Globus pallidus (tissue), 1 donor: ENCODE data around the gene CDK19.
"Not testable (repeated sequence)": the region's sequence is repeated elsewhere in the genome, so short reads cannot be mapped to it uniquely, and the experiment has no call there.

Experiments
- DNase-seq: peaks from one replicate; pipeline ENCODE4 v3.0.0-alpha.2; 2015; ENCODE audit warnings: low spot score

Gene CDK19

DNA sequence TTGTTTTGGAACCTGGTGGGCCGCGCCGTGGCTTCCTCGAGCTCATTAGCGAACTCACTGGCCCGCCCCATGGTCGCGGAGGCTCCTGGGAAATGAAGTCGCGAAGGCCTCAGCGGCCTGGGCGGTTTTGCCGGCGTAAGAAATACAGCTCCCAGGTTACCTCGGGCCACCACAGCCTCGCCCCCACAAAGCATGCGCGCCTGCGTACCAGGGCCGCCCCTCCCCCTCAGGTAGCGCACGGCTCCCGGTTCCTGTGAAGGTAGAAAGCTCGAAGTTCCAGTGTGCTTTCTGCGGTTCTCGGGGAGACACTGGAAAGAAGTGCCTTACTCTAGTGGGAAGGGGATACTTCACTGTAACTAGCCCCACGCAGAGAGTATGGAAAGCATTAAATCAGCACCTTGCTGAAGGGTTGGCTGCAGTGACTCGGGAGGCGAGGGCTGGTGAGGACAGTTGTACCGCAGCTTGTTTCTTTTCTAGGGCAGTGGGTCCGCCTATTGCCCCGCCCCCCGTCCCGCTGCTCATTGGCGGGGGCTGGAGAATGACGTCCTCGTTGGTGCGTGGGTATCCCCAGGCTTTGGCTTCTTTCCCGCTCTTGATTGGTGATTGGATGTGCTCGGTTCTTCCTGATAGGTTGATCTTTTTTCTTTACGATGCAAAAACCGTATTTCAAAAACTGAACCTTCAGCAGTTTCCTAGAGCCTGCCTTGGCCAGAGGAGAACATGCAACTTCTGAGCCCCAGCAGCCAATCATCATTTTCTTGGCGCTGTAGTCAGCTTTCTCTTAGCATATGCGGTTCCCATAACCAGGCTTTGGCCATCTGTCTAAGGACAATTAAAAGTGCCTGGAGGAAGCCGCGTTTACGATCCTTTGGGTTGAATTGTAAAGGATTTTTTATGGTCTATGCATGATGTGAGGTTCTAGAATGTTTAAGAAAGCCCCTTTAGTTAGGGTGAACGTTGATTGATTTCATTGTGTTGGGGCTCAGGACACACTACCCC, at the start of gene CDK19:
Gene CDK19, minus strand, starts transcription at position 59 of the 999 bp plus-strand sequence. CDS start 333 bp downstream, outside the sequence.
- DNase-seq = peak; percentile 99

DNA sequence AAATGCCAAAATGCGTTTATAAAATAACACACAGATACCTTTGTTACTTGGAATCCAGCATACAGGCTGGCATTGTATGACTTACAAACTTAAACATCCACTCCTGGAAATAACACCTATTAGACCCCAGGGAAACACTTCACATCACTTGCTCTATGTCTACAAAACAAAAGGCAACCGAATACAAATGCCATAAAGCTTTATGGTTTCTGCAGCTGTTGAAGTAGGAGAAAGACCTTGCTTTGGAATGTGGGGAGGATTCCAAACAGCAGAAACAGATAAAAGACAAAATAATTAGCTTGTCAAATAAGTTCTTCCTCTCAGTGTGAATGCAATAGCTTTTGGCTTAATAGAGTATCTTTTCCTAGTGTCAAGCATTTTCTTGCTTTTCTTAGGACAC, 49.6 kb upstream of the CDK19 start:
- DNase-seq = no peak

DNA sequence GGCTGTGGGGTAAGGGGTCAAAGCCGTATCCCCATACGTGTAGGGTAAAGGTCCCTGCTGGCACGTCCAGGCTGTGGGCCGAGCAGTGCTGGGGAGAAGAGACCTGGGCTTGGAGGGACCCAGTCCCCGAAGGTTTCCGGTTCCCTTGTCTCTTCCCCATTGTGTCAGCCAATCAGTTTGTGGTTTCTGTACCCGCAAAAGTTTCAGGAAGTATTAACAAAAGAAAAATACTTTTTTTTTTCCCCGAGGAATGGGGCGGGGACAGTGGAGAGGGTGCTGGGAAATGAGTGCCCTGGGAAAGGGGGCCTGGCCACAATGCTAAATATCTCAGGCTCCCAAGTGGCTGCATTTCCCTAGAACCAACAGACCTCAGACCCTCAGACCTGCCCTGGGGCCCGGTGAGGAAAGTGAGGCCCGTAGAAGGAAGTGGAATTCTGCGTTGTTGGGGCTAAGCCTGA, 44.1 kb upstream of the CDK19 start:
- peak; percentile 26 for DNase-seq

DNA sequence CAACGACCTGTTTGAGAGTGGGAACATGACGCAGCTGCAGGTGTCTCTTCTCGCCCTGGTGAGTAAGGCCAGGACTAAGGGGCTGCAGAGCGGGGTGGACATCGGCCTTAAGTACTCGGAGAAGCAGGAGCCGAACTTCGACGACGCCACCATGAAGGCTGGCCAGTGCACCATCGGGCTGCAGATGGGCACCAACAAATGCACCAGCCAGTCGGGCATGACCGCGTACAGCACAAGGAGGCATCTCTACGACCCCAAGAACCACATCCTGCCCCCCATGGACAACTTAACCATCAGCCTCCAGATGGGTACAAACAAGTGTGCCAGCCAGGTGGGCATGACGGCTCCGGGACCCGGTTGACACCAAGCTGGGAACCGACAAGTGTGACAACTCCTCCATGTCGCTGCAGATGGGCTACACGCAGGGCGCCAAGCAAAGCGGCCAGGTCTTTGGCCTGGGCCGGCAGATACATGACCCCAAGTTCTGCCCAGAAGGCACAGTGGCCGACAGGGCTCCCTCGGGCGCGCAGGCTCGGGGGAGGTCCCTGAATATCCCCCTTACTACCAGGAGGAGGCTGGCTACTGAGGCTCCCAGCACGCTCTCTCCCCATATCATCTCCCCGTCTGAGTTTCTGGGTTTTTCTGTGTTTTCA, 43.4 kb upstream of the CDK19 start:
- no peak for DNase-seq

- DNase-seq = no peak
Measured at GRCh38 chr6:110858016-110858415, 42.7 kb upstream of the CDK19 start.

GRCh38 chr6:110856296-110856695, 41.0 kb upstream of the CDK19 start:
- no peak for DNase-seq

GRCh38 chr6:110853754-110854477, 38.6 kb upstream of the CDK19 start:
- no peak for DNase-seq

DNA sequence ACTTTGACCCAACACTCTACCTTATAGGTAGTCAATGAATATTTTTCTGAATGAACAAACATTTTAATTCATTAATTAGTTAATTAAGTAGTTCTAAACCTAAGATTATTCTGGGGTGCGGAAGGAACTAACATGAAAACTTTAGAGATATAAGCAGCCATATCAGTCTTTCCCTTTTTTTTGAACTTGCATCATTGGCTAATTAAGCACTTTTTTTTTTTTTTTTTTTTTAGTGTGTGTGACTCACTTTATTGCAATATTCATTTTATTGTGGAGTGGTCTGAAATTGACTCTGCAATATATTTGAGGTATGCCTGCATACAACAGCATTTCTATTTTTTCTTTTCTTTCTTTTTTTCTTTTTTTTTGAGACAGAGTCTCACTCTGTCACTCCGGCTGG, 37.5 kb upstream of the CDK19 start:
- DNase-seq = no peak

DNA sequence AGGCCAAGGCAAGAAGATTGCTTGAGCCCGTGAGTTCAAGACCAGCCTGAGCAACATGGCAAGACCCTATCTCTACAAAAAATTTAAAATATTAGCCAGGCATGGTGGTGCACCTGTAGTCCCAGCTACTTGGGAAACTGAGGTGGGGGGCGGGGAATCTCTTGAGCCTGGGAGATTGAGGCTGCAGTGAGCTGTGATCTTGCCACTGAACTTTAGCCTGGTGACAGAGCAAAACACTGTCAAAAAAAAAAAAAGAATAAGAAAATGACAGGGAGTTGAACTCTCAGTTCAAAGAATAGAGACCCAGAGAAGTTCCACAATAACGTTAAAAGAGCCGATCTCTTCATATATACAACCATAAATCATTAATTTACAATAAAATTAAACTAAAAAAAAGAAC, 34.5 kb upstream of the CDK19 start:
- no peak for DNase-seq

GRCh38 chr6:110841266-110841665, 26.0 kb upstream of the CDK19 start:
- no peak for DNase-seq

GRCh38 chr6:110835751-110836150, 20.5 kb upstream of the CDK19 start:
- DNase-seq = not testable (repeated sequence)

DNA sequence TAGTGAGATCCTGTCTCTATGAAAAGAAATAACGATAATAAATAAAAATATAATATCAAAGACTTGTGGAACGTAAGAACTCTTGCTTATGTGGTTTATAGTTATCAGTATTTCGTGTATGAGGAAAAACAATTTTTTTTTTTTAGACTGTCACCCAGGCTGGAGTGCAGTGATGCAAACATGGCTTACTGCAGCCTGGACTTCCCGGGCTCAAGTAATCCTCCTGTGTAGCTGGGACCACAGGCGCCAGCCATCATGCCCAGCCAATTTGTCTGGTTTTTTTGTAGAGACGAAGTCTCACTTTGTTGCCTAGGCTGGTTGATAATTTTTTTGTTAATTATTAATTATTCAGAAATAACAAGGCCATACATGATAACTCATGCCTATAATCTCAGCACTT, 18.6 kb upstream of the CDK19 start:
- DNase-seq = no peak

DNA sequence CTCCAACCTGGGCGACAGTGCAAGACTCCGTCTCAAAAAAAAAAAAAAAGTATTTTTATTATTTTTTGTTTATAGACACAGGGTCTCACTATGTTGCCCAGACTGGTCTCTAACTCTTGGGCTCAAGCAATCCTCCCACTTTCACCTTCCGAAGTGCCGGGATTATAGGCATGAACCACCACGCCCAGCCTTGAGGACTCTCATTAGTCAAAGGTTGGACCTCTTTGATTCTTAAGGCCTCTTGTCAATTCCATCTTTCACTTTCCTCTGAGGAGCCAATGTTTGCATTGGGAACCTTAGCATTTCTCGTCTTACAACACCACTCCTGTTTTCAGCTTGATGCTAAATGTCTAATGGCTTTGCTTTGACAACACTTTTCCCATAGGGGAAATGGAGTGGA, 16.1 kb upstream of the CDK19 start:
- DNase-seq = no peak

DNA sequence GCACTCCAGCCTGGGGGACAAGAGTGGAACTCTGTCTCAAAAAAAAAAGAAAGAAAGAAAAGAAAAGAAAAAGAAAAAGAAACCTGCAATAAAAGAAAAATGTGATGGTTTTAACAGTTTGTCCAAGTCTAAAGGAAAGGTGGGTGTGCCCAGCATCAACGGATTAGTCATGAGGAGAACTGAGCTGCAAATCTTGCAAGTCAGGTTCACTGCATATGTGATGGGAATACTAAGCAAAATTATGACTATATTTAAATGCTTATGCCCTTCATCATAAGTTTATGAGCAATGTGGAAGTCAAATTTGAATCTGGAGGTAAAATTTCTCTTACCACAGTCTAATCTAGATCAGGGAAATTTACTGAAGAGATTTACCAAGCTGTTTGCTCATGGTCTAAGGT, 13.1 kb upstream of the CDK19 start:
- no peak for DNase-seq

DNA sequence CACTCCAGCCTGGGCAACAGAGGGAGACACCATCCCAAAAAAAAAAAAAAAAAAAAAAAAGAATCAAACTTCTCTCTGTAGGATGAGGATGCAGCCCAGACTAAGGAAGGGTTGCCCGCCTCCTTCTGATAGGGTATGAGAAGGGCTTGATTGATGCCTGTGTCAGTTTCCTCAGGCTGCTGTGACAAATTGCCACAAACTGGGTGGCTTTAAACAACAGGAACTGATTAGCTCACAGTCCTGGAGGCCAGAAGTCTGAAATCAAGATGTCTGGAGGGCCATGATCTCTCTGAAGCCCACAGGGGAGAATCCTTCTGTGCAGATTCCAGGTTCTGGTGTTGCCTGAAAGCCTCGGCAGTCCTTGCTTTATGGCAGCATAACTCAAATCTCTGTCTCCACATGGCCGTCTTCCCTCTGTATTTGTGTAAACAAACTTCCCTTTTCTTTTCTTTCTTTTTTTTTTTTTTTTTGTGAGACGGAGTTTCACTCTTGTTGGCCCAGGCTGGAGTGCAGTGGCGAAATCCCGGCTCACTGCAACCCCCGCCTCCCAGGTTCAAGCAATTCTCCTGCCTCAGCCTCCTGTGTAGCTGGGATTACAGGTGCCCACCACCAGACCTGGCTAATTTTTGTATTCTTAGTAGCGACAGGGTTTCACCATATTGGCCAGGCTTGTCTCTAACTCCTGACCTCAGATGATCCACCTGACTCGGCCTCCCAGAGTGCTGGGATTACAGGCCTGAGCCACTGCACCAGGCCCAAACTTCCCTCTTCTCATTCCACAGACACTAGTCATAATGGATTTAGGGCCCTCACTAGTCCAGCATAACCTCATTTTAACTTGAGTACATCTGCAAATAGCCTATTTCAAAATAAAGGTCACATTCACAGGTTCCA, 11.2 kb upstream of the CDK19 start:
- DNase-seq = no peak

DNA sequence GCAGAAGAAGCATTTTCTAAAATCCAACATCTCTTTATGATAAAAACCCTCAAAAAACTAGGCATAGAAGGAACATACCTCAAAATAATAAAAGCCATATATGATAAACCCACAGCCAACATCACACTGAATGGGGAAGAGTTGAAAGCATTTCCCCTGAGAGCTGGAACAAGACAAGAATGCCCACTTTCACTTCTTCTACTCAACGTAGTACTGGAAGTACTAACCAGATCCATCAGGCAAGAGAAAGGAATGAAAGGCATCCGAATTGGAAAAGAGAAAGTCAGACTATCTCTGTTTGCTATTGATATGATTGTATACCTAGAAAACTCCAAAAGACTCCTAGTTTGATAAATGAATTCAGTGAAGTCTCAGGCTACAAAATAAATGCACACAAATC, 7.9 kb upstream of the CDK19 start:
- DNase-seq = no peak

- DNase-seq = no peak
Measured at GRCh38 chr6:110822249-110822648, 7.0 kb upstream of the CDK19 start.

DNA sequence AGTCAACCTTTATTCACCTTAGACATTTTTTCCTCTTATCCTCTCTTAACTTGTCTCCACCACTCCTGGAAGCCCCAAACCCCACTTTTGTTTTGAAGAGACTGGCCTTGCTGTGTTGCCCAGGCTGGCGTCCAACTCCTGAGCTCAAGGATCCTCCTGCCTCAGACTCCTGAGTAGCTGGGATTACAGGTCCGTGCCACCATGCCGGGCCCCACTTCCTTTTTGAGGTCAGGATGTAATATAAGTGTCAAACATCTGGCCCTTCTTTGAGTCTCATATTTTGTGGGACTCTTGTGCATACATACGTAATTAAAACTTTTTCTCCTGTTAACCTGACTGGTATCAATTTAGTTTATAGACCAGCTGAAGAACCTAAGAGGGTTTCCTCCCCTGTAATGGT, 1.4 kb upstream of the CDK19 start:
- no peak for DNase-seq

DNA sequence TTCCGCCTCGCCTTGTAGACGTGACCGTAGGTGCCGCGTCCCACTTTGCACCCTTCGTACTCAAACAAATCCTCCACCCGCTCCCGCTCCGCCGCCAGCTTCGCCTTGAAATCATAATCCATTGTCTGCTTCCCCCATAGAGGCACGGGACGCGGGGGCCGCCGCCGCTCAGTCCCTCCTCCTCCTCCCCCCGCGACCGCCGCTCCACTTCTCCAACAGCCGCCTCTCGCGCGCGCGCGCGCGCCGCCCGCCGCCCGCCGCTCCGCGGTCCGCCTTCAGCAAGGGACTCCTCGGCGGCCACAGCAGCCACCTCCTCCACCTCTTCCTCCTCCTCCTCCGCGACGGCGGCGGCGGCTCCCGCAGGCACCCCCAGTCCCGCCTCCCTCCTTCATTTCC, 256 bp downstream of the CDK19 start:
- DNase-seq = no peak

DNA sequence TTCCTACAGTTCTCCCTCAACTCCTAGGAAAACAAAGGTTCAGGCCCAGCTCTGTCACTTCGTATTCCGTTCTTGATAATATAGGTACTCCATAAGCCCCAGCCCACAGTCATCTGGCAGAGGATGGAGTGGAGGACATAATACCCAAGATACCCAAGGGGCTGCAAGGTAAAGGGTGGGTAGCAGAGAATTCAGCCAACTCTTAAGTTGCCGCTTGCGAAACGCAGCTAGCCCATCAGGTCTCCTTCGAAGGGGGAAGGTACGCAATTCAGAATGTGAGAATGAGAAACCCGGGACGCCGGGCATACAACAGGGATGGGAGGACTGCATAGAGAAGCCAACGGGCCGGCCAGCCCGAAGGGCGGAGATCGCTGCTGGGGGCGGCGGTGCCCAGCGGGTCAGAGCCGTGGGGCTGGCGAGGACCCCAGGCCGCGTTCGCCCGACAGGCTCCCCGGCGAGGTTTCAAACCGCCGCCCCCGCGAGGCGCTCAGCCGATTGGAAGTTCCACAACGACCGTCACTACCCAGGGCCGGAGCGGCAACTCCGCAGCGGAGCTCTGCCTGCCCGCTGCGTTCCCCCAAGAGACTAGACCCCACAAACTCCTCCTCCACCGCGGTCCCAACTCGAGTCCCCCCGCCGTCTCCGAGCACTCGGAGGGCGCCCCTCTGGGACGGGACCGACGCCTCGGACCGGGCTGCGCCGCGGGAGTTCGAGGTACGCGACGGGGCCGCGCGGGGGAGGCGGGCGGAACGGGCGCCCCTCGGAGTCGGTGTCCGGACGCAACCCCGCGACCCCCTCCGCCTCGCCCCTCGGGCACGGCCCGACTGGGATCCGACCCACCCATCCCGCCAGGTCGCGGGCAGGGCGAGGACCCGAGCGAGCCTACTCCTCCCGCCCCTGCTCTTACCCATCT, 911 bp downstream of the CDK19 start:
- peak; percentile 48 for DNase-seq
